Left colon (tissue), 2 donors: ENCODE data around the gene VPS41. TPM values are rescaled to one million over a fixed set of nuclear protein-coding genes. Genes with fewer than 3 reads are reported as not detected.

Experiments used
- ATAC-seq: fragments of 200-7000 bp; cut with Tn5 transposase; one replicate; pipeline ENCODE4 v1.9.1; 2020; ENCODE audit warnings: mild to moderate bottlenecking, moderate library complexity
- DNase-seq, 2 donors: peaks; one replicate each; pipeline ENCODE4 v3.0.0-alpha.2; 2020
- intact Hi-C, 2 donors: fragments of 100-400 bp; cut with DNase I in 1 of 2; cut with micrococcal nuclease in 1 of 2; formaldehyde crosslinking; loops; one replicate each; pipeline versions ENCODE4 v1.11.2 to v1.14.0; 2022; cut with DNase I, micrococcal nuclease
- total RNA-seq, 2 donors: library from RNA; stranded (reverse); fragmentation: NEBNext Ultra II Directional; extraction: Animal tissue kit (Norgen Biotek cat#: 25700); gene quantifications; one replicate each; pipeline ENCODE4 v1.2.1, GENCODE V29; 2021
- donor health status: DM: no; HTN: no; CAD: no.
- donor health status: DM: yes; HTN: yes; CAD: no.

Gene VPS41
- total RNA-seq, 2 donors from 2014 or later, result 49.9 to 65.3 TPM

DNA sequence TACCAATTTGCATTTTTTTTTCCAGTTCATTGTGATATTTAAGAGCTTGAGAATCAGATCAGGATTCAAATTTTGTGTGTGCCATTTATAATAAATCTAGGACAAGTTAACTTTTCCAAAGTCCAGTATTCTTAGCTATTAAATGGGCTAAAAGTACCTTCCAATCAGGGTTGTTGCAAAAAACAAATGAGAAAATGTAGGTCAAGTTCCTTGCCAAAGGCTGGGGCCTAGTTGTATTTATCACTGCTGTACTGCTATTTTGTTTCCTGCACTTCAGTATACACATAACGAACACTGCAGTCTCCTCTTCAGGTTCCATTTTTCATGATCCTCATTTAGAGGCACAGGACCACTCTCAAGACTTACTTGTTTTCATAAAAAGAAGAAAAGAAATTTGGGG lies 7.4 kb upstream of the VPS41 start:
- intact Hi-C loops, result no loop called here
- DNase-seq (no peak), ATAC-seq (no peak)

DNA sequence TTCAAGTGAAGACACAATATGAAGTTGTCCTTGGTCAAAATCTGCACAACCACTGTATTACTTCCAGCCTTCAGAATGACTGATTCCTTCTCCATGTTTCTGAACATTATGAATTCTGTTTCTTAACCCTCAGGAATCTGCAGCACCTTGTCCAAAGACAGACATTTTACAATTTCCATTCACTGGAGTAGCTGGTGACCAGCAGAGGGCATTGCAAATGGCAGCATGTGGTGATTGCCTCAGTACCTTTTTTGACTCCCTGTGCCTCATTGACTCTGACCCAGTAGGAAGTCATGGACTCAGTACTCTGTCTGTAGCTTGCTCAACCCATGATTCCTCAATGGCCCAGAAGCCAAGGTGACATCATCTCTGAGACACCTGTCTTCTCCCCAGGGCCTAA lies 879 bp upstream of the VPS41 start:
- ATAC-seq (no peak), DNase-seq (no peak)
- intact Hi-C loops, result no loop called here

DNA sequence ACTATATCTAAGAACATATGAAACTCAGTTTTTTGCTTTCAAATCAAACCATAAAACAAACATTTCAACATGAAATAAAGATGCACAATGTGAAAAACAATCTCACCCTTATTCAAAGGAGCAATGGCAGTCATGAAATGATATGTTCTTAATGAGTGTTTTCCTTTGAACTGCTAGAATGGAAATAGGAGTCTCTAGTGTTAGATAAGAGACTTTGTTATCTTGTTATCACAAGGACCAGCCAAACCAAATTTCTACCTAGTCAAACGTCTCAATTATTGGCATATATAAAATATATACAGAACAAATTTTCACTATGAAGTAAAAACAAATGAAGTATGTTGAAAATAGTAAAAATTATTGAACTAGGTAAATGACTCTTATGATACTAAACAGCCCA lies 1.2 kb downstream of the VPS41 start:
- no peak for ATAC-seq
- DNase-seq, result no peak
- intact Hi-C loops, result no loop called here

DNA sequence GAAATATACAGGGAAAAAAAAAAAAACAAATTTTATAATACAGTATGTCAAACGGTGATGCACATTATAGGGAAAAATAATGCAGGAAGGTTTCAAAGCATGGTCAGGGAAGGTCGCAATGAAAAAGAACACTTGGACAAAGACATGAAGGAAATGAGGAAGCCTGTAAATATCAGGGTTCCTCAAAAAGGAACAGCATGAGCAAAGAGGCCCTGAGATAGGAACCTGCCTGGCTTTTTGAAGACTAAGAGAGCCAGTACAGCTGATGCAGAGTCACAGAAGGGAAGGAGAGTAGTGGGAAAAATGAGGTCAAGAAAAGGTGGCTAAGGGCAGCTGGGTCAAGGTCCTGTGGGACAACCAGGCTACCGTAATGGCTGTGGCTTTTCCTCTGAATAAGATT lies 1.9 kb downstream of the VPS41 start:
- no peak for DNase-seq
- no peak for ATAC-seq
- intact Hi-C loops, result no loop called here

DNA sequence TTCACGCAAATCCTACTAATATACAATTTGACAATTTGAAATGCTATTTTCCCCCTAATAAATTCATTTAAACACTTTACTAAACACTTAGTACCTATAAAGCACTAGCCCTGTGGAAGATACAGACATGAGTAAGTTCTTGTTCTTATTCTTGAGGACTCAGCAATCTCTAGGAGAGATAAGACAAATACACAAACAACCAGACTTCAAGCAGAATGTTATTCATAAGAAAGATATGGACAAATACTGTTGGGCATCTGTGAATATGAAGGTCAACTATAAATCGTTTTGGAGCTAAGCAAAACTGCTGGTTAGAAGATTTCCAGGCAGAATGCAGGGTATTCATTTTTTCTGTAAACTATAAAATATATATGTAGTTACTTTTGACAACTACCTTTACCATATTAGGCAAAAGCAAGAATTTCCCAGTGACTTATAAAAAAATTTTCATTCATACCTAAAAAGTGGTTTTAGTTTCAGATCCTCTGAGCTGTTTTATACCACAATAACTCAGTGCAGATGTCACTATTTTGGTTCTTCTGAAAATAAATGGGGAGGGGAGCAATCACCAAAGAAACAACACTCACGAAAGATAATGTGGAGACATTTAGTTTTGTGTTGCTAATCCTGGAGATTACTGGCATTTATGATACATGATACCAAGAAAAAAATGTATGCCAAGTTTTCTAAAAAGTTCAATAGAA lies 3.8 kb downstream of the VPS41 start:
- intact Hi-C loops, result no loop called here

DNA sequence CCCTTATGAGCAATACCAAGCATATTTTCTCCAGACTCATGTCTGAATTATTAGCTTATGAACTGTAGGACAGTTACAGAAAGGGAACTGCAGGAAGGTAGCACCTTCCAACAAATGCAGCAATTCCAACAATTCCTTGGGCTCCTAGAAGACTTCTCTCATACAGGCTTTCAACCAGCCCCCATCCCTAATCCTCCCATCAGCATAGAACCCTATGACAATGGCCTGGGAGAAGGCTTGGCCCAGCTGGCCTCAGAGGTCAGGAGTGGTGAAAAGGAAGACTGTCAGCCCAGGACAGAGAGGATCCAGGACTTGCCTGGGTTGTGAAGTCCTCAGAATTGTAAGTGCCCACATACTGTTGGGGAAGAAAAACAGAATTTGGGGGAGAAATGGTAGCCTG lies 5.9 kb downstream of the VPS41 start:
- no peak for ATAC-seq
- DNase-seq, result no peak
- intact Hi-C loops, result no loop called here

More for the DNA sequence above, 3.8 kb downstream of the VPS41 start:
- ATAC-seq (no peak), DNase-seq (no peak)

DNA sequence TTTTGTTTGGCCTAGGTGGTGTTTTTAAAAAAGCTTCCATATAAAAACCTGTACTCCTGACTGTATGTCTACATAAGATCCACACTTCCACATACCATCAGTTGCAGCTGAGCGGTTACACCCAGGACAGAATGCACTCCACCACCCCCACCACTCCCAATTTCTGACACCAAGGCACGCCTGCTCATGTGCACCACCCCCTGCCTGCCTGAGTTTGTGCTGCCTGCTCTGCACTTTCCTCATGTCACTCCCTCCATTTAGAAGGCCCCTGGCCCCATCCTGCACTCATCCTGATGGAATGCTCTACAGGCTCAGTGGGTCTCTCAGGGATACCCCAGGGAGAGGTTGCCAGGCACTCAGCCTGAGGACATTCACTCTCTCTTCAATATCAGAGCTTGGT lies 6.5 kb downstream of the VPS41 start:
- DNase-seq (no peak), ATAC-seq (no peak)
- intact Hi-C loops, result no loop called here

DNA sequence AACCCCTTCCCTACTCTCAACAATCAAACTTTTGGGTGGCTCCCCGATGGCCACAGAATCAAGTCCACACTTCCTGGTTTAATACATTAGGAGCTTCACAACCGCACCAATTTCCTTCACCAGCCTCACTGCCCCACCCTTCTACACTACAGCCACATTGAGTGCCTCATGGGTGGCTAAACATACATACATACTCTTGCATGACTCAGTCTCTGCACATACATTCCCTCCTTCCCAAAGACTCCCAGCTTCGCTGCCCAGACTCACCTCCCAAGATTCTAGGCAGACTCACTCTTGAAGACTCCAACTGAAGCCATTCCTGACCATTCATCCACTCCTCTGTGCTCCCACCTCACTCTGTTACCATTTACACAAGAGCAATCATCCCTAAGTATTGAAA lies 15.9 kb downstream of the VPS41 start:
- ATAC-seq (peak; percentile 30), DNase-seq (no peak)
- intact Hi-C loops, result no loop called here

DNA sequence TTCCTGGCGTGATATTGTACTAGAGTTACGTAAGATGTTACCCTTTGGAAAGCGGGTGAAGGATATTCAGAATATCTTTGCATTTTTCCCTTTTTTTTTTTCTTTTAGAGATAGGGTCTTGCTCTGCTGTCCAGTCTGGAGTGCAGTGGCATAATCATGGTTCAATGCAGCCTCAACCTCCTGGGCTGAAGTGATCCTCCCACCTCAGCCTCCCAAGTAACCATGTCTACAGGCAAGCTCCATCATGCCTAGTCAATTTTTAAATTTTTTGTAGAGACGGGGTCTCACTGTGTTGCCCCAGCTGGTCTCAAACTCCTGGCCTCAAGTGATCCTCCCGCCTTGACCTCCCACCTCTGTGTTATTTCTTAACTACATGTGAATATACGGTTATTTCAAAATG lies 18.4 kb downstream of the VPS41 start:
- intact Hi-C loops, result no loop called here
- ATAC-seq, result no peak
- no peak for DNase-seq

DNA sequence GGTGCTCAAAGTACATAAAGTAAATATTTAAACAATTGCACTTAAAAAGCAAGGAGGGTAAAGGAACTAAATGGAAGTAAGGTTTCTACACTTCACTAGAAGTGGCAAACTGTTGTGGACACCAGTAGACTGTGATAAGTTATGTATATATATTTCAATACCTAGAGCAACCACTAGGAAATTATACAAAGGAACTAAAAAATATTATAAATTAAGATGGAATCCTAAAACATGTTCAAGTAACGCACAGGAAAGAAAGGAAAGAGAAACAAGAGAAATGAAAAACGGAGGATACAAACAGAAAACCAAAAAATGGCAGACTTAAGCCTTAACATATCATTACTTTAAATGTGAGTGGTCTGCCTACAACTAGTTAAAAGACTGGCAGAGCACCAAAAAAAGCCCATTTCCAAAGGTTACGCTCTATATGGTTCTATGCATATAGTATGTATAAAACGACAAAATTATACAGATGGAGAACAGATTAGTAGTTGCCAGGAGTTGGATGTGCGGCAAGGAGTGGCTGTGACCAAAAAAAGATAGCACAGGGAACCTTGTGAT lies 19.0 kb downstream of the VPS41 start:
- no peak for DNase-seq
- no peak for ATAC-seq
- intact Hi-C loops, result no loop called here

DNA sequence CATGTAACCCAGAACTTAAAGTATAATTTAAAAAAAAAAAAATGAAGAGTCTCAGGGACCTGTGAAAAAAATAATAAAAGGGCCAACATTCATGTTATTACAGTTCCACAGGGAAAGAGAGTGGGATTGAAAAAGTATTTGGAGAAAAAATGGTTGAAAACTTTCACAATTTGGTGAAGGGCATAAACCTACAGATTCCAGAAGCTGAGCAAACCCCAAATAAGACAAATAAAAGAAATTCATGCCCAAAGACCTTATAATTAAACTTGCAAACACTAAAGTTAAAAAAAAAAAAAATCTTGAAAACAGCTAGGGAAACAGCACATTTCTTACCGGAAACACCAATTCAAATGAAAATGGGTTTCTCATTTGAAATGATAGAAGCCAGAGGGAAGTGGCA lies 19.9 kb downstream of the VPS41 start:
- no peak for DNase-seq
- ATAC-seq, result no peak
- intact Hi-C loops, result no loop called here

DNA sequence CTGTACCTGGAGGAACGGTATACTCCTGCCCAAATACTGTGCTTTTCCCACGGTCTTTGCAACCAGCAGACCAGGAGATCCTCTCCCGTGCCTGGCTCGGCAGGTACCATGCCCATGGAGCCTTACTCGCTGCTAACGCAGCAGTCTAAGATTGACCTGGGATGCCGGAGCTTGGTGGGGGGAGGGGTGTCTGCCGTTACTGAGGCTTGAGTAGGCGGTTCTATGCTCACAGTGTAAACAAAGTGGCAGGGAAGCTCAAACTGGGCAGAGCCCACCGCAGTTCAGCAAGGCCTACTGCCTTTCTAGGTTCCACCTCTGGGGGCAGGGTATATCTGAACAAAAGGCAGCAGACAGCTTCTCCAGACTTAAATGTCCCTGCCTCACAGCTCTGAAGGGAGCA lies 22.7 kb downstream of the VPS41 start:
- intact Hi-C loops, result no loop called here

DNA sequence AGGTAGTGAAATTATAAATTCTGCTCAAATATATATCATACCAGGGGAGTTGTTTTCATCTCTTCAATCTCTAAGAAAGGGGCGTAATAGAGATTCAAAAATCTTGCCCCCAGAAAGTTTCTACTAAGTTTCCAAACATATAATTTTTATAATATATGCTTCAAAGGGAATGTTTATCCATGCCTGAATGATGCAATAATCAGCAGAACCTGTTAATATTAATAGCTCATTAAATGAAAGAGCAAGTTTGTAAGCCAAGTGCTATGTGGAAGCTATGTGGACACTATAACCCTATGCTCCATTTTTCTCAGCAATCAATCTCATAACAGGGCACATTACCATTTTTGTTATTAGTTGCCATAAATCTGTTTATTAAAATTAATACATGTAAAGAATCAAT lies 25.3 kb downstream of the VPS41 start:
- intact Hi-C loops, result no loop called here
- DNase-seq (no peak), ATAC-seq (no peak)

More for the DNA sequence above, 22.7 kb downstream of the VPS41 start:
- no peak for ATAC-seq
- no peak for DNase-seq

DNA sequence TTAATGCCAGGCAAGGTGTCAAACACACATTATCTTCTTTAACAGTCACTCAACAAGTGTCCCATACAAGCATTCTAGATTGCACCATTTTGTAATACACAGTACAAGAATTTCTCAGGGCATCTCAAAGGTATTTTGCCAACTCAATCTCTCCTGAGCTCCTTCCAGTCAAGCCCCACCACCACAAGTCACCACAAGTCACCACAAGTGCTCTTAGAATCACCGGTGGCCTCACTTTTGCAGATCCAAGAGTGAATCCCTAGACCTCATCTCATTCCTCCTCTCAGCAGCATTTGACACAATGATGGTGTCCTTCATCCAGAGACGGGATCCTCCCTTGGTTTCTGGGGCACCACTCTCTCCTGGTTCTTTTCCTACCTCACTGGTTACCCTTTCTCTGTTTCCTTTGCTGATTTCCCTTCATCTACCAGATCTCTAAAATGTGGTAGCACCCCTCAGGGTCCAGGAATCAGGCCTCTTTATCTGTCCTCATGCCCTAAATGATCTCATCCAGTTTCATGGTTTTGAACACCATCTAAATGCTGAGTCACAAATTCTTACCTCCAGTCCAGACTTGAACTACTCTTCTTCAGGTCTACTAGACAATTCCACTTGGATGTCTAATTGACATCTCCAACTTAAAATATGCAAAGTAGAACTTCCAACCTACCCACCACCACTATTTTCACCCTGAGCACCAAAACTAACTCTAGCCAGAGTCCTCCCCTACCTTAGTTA lies 26.9 kb downstream of the VPS41 start:
- intact Hi-C loops, result no loop called here
- no peak for ATAC-seq
- no peak for DNase-seq

DNA sequence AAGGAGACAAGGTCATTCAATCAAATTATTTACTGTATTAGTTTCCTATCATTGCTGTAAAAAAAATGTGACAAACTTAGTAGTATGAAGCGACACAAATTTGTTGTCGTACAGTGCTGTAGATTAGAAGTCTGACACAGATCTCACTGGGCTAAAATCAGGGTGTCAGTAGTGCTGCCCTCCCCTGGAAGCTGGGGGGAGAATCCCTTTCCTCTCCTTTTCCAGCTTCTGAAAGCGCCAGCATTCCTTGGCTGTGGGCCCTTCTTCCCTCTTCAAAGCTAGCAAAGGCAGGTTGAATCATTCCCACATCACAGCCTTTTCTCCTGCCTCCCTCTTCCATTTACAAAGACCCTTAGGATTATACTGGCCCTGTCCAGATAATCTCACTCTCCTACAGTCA lies 28.0 kb downstream of the VPS41 start:
- ATAC-seq (no peak), DNase-seq (no peak)
- intact Hi-C loops, result no loop called here

DNA sequence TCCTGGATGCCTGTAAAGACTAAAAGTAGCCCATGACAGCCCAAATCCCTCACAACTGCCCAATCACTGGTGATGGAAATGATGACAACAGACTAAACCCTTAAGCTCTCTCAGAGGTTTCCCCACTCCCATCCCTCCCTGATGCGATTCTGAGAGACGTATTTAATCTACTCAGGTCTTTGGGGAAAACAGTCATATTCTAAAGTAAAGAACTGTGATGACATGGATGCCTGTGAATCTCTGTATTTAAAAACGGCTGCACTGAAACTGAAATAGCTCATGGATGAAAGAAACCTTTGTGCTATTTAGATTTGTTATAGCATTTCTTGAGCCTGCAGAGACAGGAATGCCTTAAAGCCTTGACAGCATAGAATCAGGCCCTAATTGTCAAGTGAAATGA lies 28.5 kb downstream of the VPS41 start:
- intact Hi-C loops, result no loop called here
- DNase-seq, result no peak
- no peak for ATAC-seq

DNA sequence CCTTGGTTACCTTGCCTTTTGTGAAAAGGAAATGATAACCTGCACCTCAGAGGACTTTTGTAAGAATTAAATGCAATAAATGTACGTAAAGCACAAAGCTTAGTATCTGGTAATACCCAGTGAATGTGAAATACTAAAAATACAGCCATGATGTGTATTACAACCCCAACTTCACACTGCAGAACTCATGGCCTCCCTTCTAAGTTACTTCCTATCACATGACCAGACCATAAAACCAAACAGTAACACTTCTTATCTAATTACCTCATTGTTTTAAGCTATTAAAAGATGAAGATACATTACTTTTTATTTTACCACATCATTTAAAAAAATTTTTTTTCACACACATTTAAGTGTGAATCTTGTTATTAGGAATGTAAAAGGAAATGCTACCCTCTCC lies 29.0 kb downstream of the VPS41 start:
- no peak for ATAC-seq
- DNase-seq, result no peak
- intact Hi-C loops, result no loop called here

DNA sequence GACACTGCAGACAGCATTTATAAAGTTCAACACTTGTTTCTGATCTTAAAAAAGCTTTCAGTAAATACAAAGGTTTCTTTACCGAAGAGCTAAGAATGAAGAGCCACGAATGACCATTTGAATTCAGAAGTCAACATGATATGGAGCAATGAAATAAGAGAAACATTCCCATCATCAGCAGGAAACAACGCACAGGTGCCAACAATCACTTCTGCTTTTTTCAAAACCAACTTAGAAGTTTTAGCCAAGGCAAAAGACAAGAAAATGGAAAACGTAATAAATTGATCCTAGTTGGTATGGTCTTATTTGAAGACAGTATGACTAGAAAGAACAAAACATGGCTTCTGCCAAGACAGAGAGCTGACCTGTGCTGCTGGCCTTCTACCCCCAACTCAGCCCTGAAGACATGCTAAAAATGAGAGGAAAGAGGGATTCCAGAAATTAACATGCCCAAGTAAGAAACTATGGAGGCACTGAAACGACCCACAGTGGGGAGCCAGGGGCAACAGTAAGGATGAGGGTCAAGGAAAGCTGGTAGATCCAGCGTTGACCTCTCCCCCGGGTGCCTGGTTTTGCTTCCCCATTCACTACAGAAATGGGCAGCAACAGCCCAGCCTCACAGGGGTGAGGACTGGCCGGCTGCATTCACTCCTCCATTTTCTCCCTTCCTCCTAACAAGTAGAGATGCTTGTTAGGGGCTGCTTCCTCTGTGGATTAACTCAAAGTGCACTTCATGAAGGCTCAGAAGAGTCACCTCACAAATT lies 30.1 kb downstream of the VPS41 start:
- intact Hi-C loops, result no loop called here
- ATAC-seq (no peak), DNase-seq (no peak)

DNA sequence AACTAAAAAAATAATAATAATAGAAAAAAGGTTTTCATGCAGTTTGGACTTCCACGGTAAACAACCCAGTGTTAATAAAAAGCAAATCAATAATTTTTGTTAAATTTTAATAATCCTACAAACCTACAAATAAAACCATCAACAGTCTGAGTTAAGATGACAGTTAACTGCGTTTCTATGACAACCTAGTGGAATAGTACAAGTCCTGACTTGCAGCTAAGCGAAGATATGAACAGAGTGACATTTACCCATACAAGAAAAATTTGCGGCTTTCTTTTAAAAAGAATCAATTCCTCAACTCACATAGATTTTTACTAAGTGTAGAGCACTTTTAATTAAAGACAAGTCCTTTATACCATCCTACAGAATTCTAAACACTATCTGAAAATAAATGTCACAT lies 35.6 kb downstream of the VPS41 start:
- DNase-seq (no peak), ATAC-seq (no peak)
- intact Hi-C loops, result no loop called here

DNA sequence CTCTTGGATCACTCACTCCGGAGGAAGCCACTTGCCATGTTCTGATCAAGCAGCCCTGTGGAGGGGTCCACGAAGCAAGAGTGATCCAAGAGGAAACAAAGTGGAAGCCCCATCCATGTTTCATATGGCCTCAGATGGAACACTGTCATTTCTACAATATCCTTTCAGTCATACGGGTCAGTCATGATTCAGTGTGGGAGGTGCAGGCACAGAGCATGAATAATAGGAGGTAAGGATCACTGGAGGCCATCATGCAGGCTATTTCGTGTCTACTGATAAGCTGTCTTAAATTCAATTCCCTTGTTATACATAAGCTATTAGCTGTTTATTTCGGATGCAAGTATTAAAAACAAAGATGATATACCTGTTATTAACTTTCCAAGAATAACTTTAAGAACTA lies 36.8 kb downstream of the VPS41 start:
- no peak for DNase-seq
- no peak for ATAC-seq

More for the DNA sequence above, 36.8 kb downstream of the VPS41 start:
- intact Hi-C loops, result no loop called here
